ENCODE results near the gene CIRBP.

CIRBP gene

GRCh38 chr19:1270213-1270853, 1.2 kb downstream of the CIRBP start:
- no peak for DNase-seq

GRCh38 chr19:1270854-1271527, 1.9 kb downstream of the CIRBP start:
- no peak for DNase-seq

GRCh38 chr19:1271528-1272422, 2.6 kb downstream of the CIRBP start:
- no peak for DNase-seq

- DNase-seq = no peak
Measured at GRCh38 chr19:1272423-1273262, 3.5 kb downstream of the CIRBP start.

GRCh38 chr19:1273263-1274041, 4.3 kb downstream of the CIRBP start:
- DNase-seq = no peak

- no peak for DNase-seq
Measured at GRCh38 chr19:1274081-1274851, 5.1 kb downstream of the CIRBP start.

GRCh38 chr19:1274852-1275259, 5.7 kb downstream of the CIRBP start:
- no peak for DNase-seq

GRCh38 chr19:1275260-1275975, 6.3 kb downstream of the CIRBP start, which contains the start of gene FAM174C:
FAM174C (plus strand) TSS chr19:1275530; CDS start chr19:1275550, 20 bp downstream.
- peak; percentile 97 for DNase-seq

- no peak for DNase-seq
Measured at GRCh38 chr19:1275976-1276627, 7.0 kb downstream of the CIRBP start.

- no peak for DNase-seq
Measured at GRCh38 chr19:1276628-1277022, 7.5 kb downstream of the CIRBP start.

- no peak for DNase-seq
Measured at GRCh38 chr19:1277061-1277460, 7.9 kb downstream of the CIRBP start.

GRCh38 chr19:1278074-1278473, 8.9 kb downstream of the CIRBP start:
- DNase-seq = no peak

GRCh38 chr19:1278713-1279660, 9.9 kb downstream of the CIRBP start:
- DNase-seq = no peak

GRCh38 chr19:1279782-1280341, 10.7 kb downstream of the CIRBP start:
- peak; percentile 90 for DNase-seq

- DNase-seq = no peak
Measured at GRCh38 chr19:1280636-1281568, 11.8 kb downstream of the CIRBP start.

GRCh38 chr19:1281569-1282287, 12.6 kb downstream of the CIRBP start:
- no peak for DNase-seq
